A549 (cell line): ENCODE data around the gene PLCH1. TPM values are rescaled to one million over a fixed set of nuclear protein-coding genes. Genes with fewer than 3 reads are reported as not detected.

Source experiments
- ATAC-seq, 2 experiments: fragments of 200-7000 bp in 1 of 2; fragments of >200 bp in 1 of 2; cut with Nextera tagmentation in 1 of 2; cut with Tn5 transposase in 1 of 2; 3 replicates each; pipeline versions ENCODE4 v1.8.0 to v1.9.1; 2018 to 2020; ENCODE audit warnings: mild to moderate bottlenecking in 1 of 2, moderate library complexity in 1 of 2
- CTCF ChIA-PET: fragments of 300-600 bp; sonication (Branson Sonifier 250); formaldehyde crosslinking; extraction: SDS; loops from one replicate; lab custom pipeline; 2021; ENCODE audit warnings: antibody characterized with exemption, inconsistent platforms; lab: Yijun Ruan, JAX
- POLR2A ChIA-PET: fragments of 350-600 bp; formaldehyde crosslinking; extraction: SDS; loops from one replicate; lab custom pipeline; 2021; ENCODE audit warnings: antibody characterized with exemption, inconsistent platforms; lab: Yijun Ruan, JAX
- DNase-seq, 2 experiments: peaks; one replicate each; pipeline versions ENCODE4 v3.0.0 to v3.0.0-alpha.2; 2011 to 2016; ENCODE audit warnings: low read depth in 1 of 2, low spot score in 1 of 2
- FAIRE-seq: peaks from 2 replicates; lab custom pipeline; 2011; peaks lifted over from hg19 to GRCh38; lab: Jason Lieb, UNC
- H3K27ac ChIP-seq, 2 experiments: fragments of >200 bp; sonication (Bioruptor Twin); formaldehyde crosslinking; 3 replicates each; pipeline ENCODE4 v1.5.1; 2016 to 2017
- H3K4me1 ChIP-seq: fragments of >200 bp; sonication (Bioruptor Twin); formaldehyde crosslinking; 3 replicates; pipeline ENCODE4 v1.6.1; 2016
- H3K4me2 ChIP-seq: fragments of >200 bp; sonication (Bioruptor Twin); formaldehyde crosslinking; 3 replicates; pipeline ENCODE4 v1.6.1; 2016
- H3K4me3 ChIP-seq: fragments of >200 bp; sonication (Bioruptor Twin); formaldehyde crosslinking; 3 replicates; pipeline ENCODE4 v1.5.1; 2016
- H3K9me3 ChIP-seq: fragments of >200 bp; sonication (Bioruptor Twin); formaldehyde crosslinking; 3 replicates; pipeline ENCODE4 v1.6.1; 2016
- BHLHE40 ChIP-seq: IDR thresholded peaks from 2 replicates; pipeline ENCODE4 v1.6.1; 2012; ENCODE audit warnings: low read depth, low read length, inconsistent platforms
- CBX2 ChIP-seq: fragments of 200-600 bp; sonication (generic); IDR thresholded peaks from 2 replicates; pipeline ENCODE4 v1.6.1; 2016; ENCODE audit warnings: low read depth, mild to moderate bottlenecking, borderline replicate concordance
- CBX8 ChIP-seq: fragments of 200-600 bp; sonication (generic); IDR thresholded peaks from 2 replicates; pipeline ENCODE4 v1.6.1; 2016
- EP300 ChIP-seq, 2 experiments: fragments of >200 bp; sonication (Bioruptor Twin); formaldehyde crosslinking; IDR thresholded peaks; 2 replicates in 1 of 2; 3 replicates in 1 of 2; pipeline ENCODE4 v1.6.1; 2016 to 2017
- GATA3 ChIP-seq: IDR thresholded peaks from 2 replicates; pipeline ENCODE4 v1.6.1; 2012; ENCODE audit warnings: borderline replicate concordance
- HEYL ChIP-seq: fragments of 250-450 bp; sonication (Bioruptor Pico); IDR thresholded peaks from 2 replicates; pipeline ENCODE4 v1.8.0; 2021; ENCODE audit warnings: mild to moderate bottlenecking, moderate library complexity
- HMGXB4 ChIP-seq: fragments of 250-450 bp; sonication (Bioruptor Pico); IDR thresholded peaks from 2 replicates; pipeline ENCODE4 v1.5.0; 2021; ENCODE audit warnings: mild to moderate bottlenecking, moderate library complexity, borderline replicate concordance
- HOXA7 ChIP-seq: fragments of 250-450 bp; sonication (Bioruptor Pico); IDR thresholded peaks from 2 replicates; pipeline ENCODE4 v1.5.0; 2020; ENCODE audit warnings: mild to moderate bottlenecking, moderate library complexity
- HOXB5 ChIP-seq: fragments of 250-450 bp; sonication (Bioruptor Pico); IDR thresholded peaks from 2 replicates; pipeline ENCODE4 v1.5.0; 2020; ENCODE audit warnings: mild to moderate bottlenecking, moderate library complexity
- JUN ChIP-seq, 2 experiments: fragments of >200 bp; sonication (Bioruptor Twin); formaldehyde crosslinking; IDR thresholded peaks; 2 replicates in 1 of 2; 3 replicates in 1 of 2; pipeline ENCODE4 v1.6.1; 2016 to 2017
- JUNB ChIP-seq: fragments of >200 bp; sonication (Bioruptor Twin); formaldehyde crosslinking; IDR thresholded peaks from 2 replicates; pipeline ENCODE4 v1.6.1; 2016
- KDM1A ChIP-seq: fragments of 200-600 bp; sonication (generic); IDR thresholded peaks from 2 replicates; pipeline ENCODE4 v1.6.1; 2016; ENCODE audit warnings: low read depth, mild to moderate bottlenecking
- KDM5A ChIP-seq: fragments of 200-600 bp; sonication (generic); IDR thresholded peaks from 2 replicates; pipeline ENCODE4 v1.6.1; 2016; ENCODE audit warnings: antibody characterized with exemption, mild to moderate bottlenecking
- MAFK ChIP-seq: fragments of 450-650 bp; IDR thresholded peaks from 2 replicates; pipeline ENCODE4 v1.6.1; 2014; ENCODE audit not compliant: partially characterized antibody
- NPAS2 ChIP-seq: fragments of 250-450 bp; sonication (Bioruptor Pico); IDR thresholded peaks from 2 replicates; pipeline ENCODE4 v1.8.0; 2022; ENCODE audit warnings: mild to moderate bottlenecking, moderate library complexity, borderline replicate concordance
- PBX3 ChIP-seq: IDR thresholded peaks from 2 replicates; pipeline ENCODE4 v1.6.1; 2012
- POLR2A ChIP-seq: IDR thresholded peaks from 2 replicates; pipeline ENCODE4 v1.6.1; 2012; ENCODE audit warnings: mild to moderate bottlenecking, low read length
- RARB ChIP-seq: fragments of 250-450 bp; sonication (Bioruptor Pico); IDR thresholded peaks from 2 replicates; pipeline ENCODE4 v1.8.0; 2021; ENCODE audit warnings: mild to moderate bottlenecking, moderate library complexity
- RNF2 ChIP-seq: fragments of 200-600 bp; sonication (generic); IDR thresholded peaks from 2 replicates; pipeline ENCODE4 v1.6.1; 2016; ENCODE audit warnings: low read depth, mild to moderate bottlenecking, antibody characterized with exemption, moderate library complexity, borderline replicate concordance
- SMC3 ChIP-seq: fragments of >200 bp; sonication (Bioruptor Twin); formaldehyde crosslinking; IDR thresholded peaks from 3 replicates; pipeline ENCODE4 v1.6.1; 2018; ENCODE audit warnings: inconsistent platforms
- TFCP2L1 ChIP-seq: fragments of 250-450 bp; sonication (Bioruptor Pico); IDR thresholded peaks from 2 replicates; pipeline ENCODE4 v1.5.0; 2021; ENCODE audit warnings: mild to moderate bottlenecking
- WGBS: methylation state at CpG from one replicate; pipeline ENCODE4 v1.1.6; 2017; ENCODE audit errors: missing lambda C conversion rate; 5-methylcytosine and 5-hydroxymethylcytosine counted together
- polyA plus RNA-seq, 4 experiments: library from polyadenylated mRNA; depleted of rRNA in 3 of 4; stranded (reverse); fragments of >200 nt; fragmentation: RNase III in 1 of 4; extraction: RNeasy Plus Mini Kit Qiagen cat#74134 plus additional on column Dnase treatment in 1 of 4; gene quantifications; 2 replicates in 3 of 4; 3 replicates in 1 of 4; pipeline ENCODE4 v1.2.3, GENCODE V29; 2011 to 2017
- TF ChIP-seq, protein P1 (sequence below): fragments of 250-450 bp; sonication (Bioruptor Pico); IDR thresholded peaks from 2 replicates; pipeline ENCODE4 v1.5.0; 2020; ENCODE audit warnings: low read depth, mild to moderate bottlenecking, moderate library complexity
- TF ChIP-seq, protein P2 (sequence below): fragments of 450-650 bp; IDR thresholded peaks from 2 replicates; pipeline ENCODE4 v1.6.1; 2014; ENCODE audit warnings: antibody characterized with exemption
- TF ChIP-seq, protein P3 (sequence below): fragments of 150-350 bp; IDR thresholded peaks from 2 replicates; pipeline ENCODE4 v1.6.1; 2014; ENCODE audit warnings: low read depth, mild to moderate bottlenecking, low read length

Gene PLCH1
- polyA plus RNA-seq, 2 of the 4 experiments (the other 2 are of a cell fraction): 2.1 to 11.1 TPM

DNA sequence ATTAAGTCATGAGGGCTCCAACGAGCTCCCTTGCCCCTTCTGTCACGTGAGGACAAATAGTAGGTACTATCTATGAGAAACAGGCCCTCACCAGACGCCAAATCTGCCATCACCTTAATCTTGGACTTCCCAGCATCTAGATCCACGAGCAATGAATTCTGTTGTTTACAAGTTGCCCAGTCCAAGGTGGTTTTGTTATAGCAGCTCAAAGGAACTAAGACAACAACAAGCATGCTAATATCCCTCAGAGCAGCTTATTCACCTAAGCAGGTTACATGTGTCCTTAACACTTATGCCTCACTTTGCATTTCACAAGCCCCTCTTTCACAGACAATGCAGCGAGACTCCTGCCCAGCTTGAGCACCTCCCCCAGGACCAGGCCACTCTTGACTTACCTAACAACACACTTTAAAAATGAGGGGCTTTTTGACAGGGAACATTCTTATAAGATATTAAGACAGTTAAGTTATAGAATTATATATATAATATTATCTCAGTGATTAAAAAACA is 219.5 kb downstream of the PLCH1 start (continued):
- TF ChIP-seq CBX8 (no peak), KDM1A (no peak), CBX2 (no peak), KDM5A (no peak)
- TF ChIP-seq, all 56 proteins: peak for 0

DNA sequence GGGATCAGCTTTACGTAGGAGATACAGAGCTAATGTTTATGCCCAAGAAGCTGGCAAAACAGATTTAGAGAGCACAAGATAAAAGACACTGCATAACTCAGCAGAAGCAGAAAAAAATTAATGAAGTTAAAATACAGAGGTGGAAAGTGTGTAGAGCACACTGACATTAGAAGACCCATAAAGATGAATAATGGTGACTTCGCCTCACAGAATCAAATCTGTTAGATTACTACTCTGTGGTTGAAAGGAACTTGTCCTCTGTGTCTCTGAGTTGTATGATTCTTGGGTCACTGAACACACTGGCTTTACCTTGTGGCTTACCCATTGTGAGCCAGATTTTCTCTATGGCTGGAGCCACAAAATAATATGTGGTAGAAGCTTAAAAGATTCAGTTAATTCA is 224.4 kb downstream of the PLCH1 start:
- ChIA-PET CTCF (interaction anchor here (1.1 kb wide), 1 partner anchor 34 kb away, joined by 3 read pairs; no protein-coding TSS in a partner anchor), POLR2A (no interaction called here)
- WGBS: 86% methylated on average over 2 of the region's 2 CpGs
- no peaks in the 10 kb centered on the region for H3K9me3 ChIP-seq
- no peak for ATAC-seq
- no peak for DNase-seq
- H3K4me3 ChIP-seq: no peak overlapping the region
- FAIRE-seq: no peak
- no peak overlapping the region for H3K4me2 ChIP-seq
- no peak for TF ChIP-seq KDM1A
- no peak for TF ChIP-seq GATA3
- TF ChIP-seq BHLHE40: no peak
- no peak for TF ChIP-seq HMGXB4 (CRISPR knock-in tag)
- no peak for TF ChIP-seq RNF2
- TF ChIP-seq TFCP2L1 (CRISPR knock-in tag): no peak
- no peak for TF ChIP-seq MAFK
- no peak for TF ChIP-seq JUN (IDR thresholded peaks at IDR 0.05)
- TF ChIP-seq, protein P1, sequence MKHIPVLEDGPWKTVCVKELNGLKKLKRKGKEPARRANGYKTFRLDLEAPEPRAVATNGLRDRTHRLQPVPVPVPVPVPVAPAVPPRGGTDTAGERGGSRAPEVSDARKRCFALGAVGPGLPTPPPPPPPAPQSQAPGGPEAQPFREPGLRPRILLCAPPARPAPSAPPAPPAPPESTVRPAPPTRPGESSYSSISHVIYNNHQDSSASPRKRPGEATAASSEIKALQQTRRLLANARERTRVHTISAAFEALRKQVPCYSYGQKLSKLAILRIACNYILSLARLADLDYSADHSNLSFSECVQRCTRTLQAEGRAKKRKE (CRISPR knock-in tag): no peak
- TF ChIP-seq JUNB: no peak
- TF ChIP-seq, protein P2, sequence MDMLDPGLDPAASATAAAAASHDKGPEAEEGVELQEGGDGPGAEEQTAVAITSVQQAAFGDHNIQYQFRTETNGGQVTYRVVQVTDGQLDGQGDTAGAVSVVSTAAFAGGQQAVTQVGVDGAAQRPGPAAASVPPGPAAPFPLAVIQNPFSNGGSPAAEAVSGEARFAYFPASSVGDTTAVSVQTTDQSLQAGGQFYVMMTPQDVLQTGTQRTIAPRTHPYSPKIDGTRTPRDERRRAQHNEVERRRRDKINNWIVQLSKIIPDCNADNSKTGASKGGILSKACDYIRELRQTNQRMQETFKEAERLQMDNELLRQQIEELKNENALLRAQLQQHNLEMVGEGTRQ: no peak
- no peak for TF ChIP-seq EP300 (IDR thresholded peaks at IDR 0.05)
- TF ChIP-seq NPAS2 (CRISPR knock-in tag): no peak
- TF ChIP-seq, all 56 proteins: peak for 0
- H3K4me1 ChIP-seq: peaks cover 7% of the 10 kb centered on the region; the same call in 1 of the 3 replicates
- no peak overlapping the region for H3K27ac ChIP-seq

DNA sequence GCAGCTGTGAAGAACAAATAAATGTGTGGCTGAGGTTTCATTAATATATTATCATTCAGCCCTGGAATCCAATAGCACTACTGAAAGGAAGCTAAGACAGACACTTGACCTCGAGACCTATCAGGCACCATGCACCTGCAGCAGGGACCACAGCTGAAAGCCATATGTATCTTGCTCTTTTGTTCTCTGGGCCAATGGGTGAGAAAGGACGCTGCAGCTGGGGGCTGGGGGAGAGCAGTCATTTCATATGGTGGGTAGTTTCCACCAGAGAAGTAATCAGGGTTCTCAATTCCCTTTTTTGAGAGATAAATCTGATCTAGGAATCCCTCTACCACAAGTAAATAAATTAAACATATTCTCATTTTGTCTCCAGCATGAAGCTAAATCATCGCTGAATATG is 225.8 kb downstream of the PLCH1 start:
- no peak overlapping the region for H3K4me2 ChIP-seq
- ATAC-seq: no peak
- TF ChIP-seq HOXA7 (CRISPR knock-in tag) (no peak), JUNB (no peak), HMGXB4 (CRISPR knock-in tag) (no peak), PBX3 (no peak), SMC3 (no peak), HOXB5 (no peak), JUN (IDR thresholded peaks at IDR 0.05) (no peak), RARB (no peak), TFCP2L1 (CRISPR knock-in tag) (no peak), HEYL (no peak), POLR2A (no peak)
- TF ChIP-seq, protein P2: no peak
- TF ChIP-seq, protein P3, sequence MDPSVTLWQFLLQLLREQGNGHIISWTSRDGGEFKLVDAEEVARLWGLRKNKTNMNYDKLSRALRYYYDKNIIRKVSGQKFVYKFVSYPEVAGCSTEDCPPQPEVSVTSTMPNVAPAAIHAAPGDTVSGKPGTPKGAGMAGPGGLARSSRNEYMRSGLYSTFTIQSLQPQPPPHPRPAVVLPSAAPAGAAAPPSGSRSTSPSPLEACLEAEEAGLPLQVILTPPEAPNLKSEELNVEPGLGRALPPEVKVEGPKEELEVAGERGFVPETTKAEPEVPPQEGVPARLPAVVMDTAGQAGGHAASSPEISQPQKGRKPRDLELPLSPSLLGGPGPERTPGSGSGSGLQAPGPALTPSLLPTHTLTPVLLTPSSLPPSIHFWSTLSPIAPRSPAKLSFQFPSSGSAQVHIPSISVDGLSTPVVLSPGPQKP: no peak
- TF ChIP-seq, all 56 proteins: peak for 0
- peaks cover 7% of the 10 kb centered on the region; the same call in 1 of the 3 replicates for H3K4me1 ChIP-seq
- DNase-seq: no peak
- 89% methylated on average over 3 of the region's 3 CpGs for WGBS
- no peak overlapping the region for H3K27ac ChIP-seq
- H3K9me3 ChIP-seq: no peaks in the 10 kb centered on the region
- ChIA-PET POLR2A (interaction anchor here (0.5 kb wide), 1 partner anchor 729 kb away, joined by 3 read pairs; no protein-coding TSS in a partner anchor), CTCF (interaction anchor here (1.2 kb wide), 1 partner anchor 13 kb away, joined by 3 read pairs; no protein-coding TSS in a partner anchor)
- no peak overlapping the region for H3K4me3 ChIP-seq
- FAIRE-seq: no peak
